SJCRH30 (cell line): Measurements from ENCODE around the gene EXOC6B. TPM values are rescaled to one million over a fixed set of nuclear protein-coding genes. Genes with fewer than 3 reads are reported as not detected.
A peak's percentile ranks its signal among the peaks of the same experiment; 100 is the strongest.

Experiments
- DNase-seq, 2 experiments: peaks; one replicate each; pipeline ENCODE4 v3.0.0-alpha.2; 2015 to 2020
- H3K27ac ChIP-seq: fragments of 250-450 bp; sonication (Bioruptor Pico); 2 replicates; pipeline ENCODE4 v1.5.1; 2020; ENCODE audit warnings: mild to moderate bottlenecking, moderate library complexity
- H3K27me3 ChIP-seq: fragments of 250-450 bp; sonication (Bioruptor Pico); 2 replicates; pipeline ENCODE4 v1.5.1; 2020; ENCODE audit warnings: mild to moderate bottlenecking, moderate library complexity
- H3K36me3 ChIP-seq: fragments of 250-450 bp; sonication (Bioruptor Pico); 2 replicates; pipeline ENCODE4 v1.5.1; 2020; ENCODE audit warnings: mild to moderate bottlenecking, moderate library complexity
- H3K4me1 ChIP-seq: fragments of 250-450 bp; sonication (Bioruptor Pico); 2 replicates; pipeline ENCODE4 v1.5.1; 2020; ENCODE audit warnings: mild to moderate bottlenecking, moderate library complexity
- H3K4me3 ChIP-seq: fragments of 250-450 bp; sonication (Bioruptor Pico); 2 replicates; pipeline ENCODE4 v1.5.1; 2020; ENCODE audit warnings: mild to moderate bottlenecking, moderate library complexity
- H3K9me3 ChIP-seq: fragments of 250-450 bp; sonication (Bioruptor Pico); replicated peaks from 2 replicates; pipeline ENCODE4 v1.5.1; 2020; ENCODE audit warnings: mild to moderate bottlenecking, moderate library complexity
- total RNA-seq: library from RNA; depleted of rRNA; stranded (reverse); fragments of >200 nt; shearing (Covaris generic); gene quantifications from 2 replicates; pipeline ENCODE4 v1.2.3, GENCODE V29; 2014

EXOC6B gene
- total RNA-seq, 1 experiment from 2014 or later: 24.8 TPM

DNA sequence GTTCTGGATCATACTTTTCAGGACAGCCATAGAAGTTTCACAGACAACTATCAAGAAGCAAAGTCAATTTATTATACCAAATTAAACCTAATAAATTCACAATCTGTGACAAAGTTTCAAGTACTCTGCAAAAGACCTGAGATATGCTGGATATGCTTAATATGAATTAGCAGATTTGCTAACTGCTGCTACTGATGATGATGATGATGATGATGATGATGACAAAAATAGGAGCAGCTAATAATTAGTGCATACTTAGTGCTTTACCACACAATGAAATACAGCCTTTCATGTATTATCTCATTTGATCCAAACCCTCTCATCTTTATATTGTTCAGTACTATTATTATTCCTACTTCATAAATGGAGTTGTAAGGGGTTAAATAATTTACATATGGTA lies 462.4 kb downstream of the EXOC6B start:
- H3K9me3 ChIP-seq: no peaks in the 10 kb centered on the region
- no peak overlapping the region for H3K27ac ChIP-seq
- peaks cover 4% of the 10 kb centered on the region; the same call in 1 of the 2 replicates for H3K4me1 ChIP-seq
- no peak for DNase-seq
- H3K36me3 ChIP-seq: no peaks in the 10 kb centered on the region
- H3K4me3 ChIP-seq: no peak overlapping the region
- no peaks in the 10 kb centered on the region for H3K27me3 ChIP-seq

DNA sequence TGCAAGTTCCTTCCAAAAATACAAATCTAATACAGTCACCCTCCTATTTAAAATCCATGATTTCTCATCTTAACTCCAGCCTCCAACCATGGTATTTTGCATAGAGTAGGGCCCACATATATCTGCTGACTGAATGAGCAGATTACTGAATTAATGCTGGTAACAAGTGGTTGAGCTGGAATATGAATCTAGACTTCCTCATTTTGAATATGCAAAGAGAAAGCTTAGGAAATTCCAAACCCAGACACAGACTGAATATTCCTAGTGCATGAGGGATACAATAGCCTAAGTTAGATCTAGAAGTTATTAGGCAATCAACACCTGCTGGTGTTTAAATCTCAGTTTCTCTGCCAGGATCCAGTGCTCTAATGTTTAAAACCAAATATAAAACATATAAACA lies 463.1 kb downstream of the EXOC6B start:
- Histone ChIP-seq H3K4me1 (peaks cover 4% of the 10 kb centered on the region; the same call in 1 of the 2 replicates), H3K9me3 (no peaks in the 10 kb centered on the region), H3K36me3 (no peaks in the 10 kb centered on the region), H3K27ac (no peak overlapping the region), H3K4me3 (no peak overlapping the region), H3K27me3 (no peaks in the 10 kb centered on the region)
- no peak for DNase-seq

DNA sequence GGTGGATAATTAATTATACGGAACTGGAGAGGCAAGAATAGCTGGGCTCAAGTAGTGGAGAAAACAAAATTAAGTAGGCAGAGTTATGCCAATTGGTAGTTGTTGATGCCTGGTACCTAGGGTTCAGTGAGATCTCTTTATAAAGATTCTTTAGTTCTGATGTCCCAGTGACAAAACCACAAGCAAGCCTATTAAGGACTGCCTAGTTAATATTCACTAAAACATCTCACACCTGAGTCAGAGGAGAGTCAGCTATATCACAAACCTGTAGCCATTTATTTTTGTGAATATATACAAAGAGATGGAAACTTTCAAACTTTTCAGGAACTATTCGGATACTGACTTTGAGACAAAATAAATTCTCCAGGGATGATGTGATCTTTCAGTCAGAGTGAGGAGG lies 464.3 kb downstream of the EXOC6B start:
- Histone ChIP-seq H3K4me1 (no peaks in the 10 kb centered on the region), H3K4me3 (no peak overlapping the region), H3K27me3 (no peaks in the 10 kb centered on the region), H3K9me3 (no peaks in the 10 kb centered on the region), H3K36me3 (no peaks in the 10 kb centered on the region), H3K27ac (no peak overlapping the region)
- DNase-seq: no peak

DNA sequence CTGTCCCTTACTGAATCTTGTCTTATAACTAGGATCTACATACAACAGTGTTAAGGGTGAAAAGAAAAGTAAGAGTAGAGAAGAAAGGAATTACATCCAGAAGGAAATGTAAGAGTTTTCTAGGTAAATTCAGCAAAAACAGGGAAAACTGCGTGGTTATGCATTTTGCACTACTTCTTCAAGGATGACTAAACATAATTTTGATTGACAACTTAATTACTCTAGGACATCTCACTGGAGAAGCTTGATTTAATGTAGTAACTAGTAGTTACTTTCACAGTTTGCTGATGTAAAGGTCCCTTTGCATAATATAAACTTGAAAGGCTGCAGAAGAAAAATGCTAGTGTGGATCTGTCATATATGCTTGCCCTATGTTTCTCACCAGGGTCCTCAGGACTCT lies 464.8 kb downstream of the EXOC6B start:
- no peak for DNase-seq
- H3K27me3 ChIP-seq: no peaks in the 10 kb centered on the region
- H3K27ac ChIP-seq: no peak overlapping the region
- H3K4me1 ChIP-seq: no peaks in the 10 kb centered on the region
- no peaks in the 10 kb centered on the region for H3K36me3 ChIP-seq
- no peak overlapping the region for H3K4me3 ChIP-seq
- no peaks in the 10 kb centered on the region for H3K9me3 ChIP-seq

DNA sequence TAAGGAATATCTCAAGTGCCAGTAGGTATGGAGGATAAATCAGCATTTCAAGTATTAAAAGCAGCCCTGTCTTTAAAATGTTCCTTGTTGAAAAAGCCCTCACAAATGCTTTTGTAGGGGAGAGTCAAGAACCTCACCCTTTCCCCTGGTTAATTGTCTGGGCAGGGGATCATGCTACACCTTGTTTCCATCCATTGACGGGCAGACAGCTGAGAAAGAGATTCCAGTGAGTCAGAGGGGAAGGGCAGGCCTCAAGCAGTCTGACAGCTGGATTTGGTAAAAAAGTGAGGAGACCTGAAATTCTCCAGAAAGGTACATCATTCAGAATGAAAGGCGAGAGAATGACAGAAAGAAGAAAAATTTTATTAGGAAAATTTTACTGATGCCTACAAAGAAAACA lies 475.0 kb downstream of the EXOC6B start:
- Histone ChIP-seq H3K27ac (no peak overlapping the region), H3K4me3 (no peak overlapping the region), H3K4me1 (no peaks in the 10 kb centered on the region), H3K27me3 (no peaks in the 10 kb centered on the region), H3K9me3 (no peaks in the 10 kb centered on the region), H3K36me3 (no peaks in the 10 kb centered on the region)
- DNase-seq: peak in 1 of 2 experiments; percentile 12

DNA sequence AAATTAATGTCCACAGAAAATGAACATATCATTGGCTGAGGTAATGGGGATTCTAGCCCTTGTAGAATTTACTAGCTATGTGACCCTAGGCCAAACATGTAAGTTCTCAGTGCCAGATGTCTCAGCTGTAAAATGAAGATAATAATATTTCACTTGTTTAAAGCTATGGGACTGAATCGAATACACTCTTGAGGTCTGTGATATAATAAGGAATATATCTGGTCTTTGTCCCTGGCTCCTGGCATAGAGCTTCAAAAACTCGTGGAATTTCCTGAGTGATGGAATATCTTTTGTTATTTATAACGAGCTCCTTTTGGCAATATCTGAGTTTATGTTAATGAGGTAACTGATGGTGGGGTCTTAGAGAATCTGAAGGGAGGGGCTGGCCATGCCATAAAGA lies 476.8 kb downstream of the EXOC6B start:
- H3K4me1 ChIP-seq: no peaks in the 10 kb centered on the region

DNA sequence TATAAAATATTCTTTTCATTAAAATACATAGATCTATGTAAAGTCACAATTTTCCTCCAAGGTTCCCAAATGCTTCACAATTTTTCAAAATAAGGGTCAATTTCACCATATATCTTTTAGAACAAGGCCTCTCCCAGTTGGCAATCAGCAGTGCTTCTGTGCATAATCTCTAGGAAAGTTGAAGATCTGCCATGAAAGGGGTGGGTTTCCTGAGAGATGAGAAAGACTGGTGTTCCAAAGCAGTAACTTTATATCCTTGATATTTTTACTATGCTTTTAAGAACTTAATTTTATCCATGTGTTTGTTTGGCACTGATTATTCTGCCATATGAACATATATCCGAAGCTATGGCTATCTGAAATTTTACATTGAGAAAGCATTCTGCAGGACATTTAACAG lies 478.8 kb downstream of the EXOC6B start:
- H3K4me1 ChIP-seq: no peaks in the 10 kb centered on the region
- no peak overlapping the region for H3K4me3 ChIP-seq
- no peaks in the 10 kb centered on the region for H3K36me3 ChIP-seq
- H3K27me3 ChIP-seq: no peaks in the 10 kb centered on the region
- no peak for DNase-seq
- H3K27ac ChIP-seq: no peak overlapping the region
- no peaks in the 10 kb centered on the region for H3K9me3 ChIP-seq

More for the DNA sequence above, 476.8 kb downstream of the EXOC6B start:
- H3K36me3 ChIP-seq: no peaks in the 10 kb centered on the region
- H3K27ac ChIP-seq: no peak overlapping the region
- no peaks in the 10 kb centered on the region for H3K9me3 ChIP-seq
- no peak overlapping the region for H3K4me3 ChIP-seq
- no peaks in the 10 kb centered on the region for H3K27me3 ChIP-seq
- DNase-seq: no peak

DNA sequence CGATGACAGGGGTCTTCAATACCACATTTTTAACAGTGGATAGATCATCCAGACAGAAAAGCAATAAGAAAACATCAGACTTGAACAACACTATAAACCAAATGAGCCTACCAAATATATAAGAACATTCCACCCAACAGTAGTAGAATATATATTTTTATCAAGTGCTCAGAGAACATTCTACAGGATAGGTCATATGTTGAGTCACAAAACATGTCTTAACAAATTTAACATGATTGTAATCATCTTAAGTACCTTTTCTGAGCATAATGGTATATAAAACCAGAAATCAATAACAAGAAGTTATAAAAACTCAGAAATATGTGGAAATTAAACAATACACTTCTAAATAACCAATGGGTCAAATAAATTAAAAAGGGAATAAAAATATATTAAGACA lies 484.2 kb downstream of the EXOC6B start:
- no peaks in the 10 kb centered on the region for H3K27me3 ChIP-seq
- H3K4me3 ChIP-seq: no peak overlapping the region
- no peak for DNase-seq
- no peaks in the 10 kb centered on the region for H3K9me3 ChIP-seq
- no peaks in the 10 kb centered on the region for H3K36me3 ChIP-seq
- no peaks in the 10 kb centered on the region for H3K4me1 ChIP-seq
- no peak overlapping the region for H3K27ac ChIP-seq

DNA sequence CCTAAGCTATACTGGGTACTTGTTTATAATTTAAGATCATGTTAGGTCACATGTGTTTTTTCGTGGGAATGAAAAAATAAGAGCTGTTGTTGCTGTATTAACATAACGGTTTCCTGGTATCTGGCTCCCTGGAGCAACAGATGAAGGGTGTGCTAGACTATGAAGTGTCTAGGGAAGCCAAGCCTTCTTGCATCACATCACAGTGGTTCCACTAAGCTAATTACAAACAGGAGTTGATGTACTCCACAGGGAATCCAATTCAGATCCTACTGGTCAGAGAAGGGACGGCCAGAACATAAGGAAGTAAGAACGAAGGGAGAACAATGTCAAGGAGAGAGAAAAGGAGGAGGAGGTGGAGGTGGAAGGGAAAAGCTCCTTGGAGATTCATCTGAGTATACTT lies 485.2 kb downstream of the EXOC6B start:
- H3K4me1 ChIP-seq: no peaks in the 10 kb centered on the region; the same call in none of the 2 replicates
- no peaks in the 10 kb centered on the region for H3K27me3 ChIP-seq
- no peak for DNase-seq
- H3K27ac ChIP-seq: no peak overlapping the region
- no peaks in the 10 kb centered on the region for H3K36me3 ChIP-seq
- H3K9me3 ChIP-seq: no peaks in the 10 kb centered on the region
- no peak overlapping the region for H3K4me3 ChIP-seq

DNA sequence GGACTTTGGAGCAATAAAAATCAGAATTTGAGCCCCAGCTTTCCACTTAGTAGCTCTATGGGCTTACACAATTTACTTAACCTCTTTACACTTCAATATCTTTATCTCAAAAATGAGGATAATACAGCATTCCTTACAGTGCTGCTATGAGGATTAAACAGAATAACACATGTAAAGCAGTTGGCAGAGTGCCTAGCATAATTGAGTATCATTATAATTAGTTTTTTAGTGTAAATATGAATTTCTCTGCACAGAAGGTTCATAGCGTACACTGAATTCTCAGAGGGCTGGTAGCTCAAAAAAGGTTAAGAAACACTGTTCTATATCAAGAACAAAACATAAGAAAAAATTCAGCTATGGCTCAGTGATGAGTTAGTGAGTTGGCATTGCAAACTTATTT lies 487.8 kb downstream of the EXOC6B start:
- H3K27me3 ChIP-seq: no peaks in the 10 kb centered on the region
- H3K27ac ChIP-seq: no peak overlapping the region

DNA sequence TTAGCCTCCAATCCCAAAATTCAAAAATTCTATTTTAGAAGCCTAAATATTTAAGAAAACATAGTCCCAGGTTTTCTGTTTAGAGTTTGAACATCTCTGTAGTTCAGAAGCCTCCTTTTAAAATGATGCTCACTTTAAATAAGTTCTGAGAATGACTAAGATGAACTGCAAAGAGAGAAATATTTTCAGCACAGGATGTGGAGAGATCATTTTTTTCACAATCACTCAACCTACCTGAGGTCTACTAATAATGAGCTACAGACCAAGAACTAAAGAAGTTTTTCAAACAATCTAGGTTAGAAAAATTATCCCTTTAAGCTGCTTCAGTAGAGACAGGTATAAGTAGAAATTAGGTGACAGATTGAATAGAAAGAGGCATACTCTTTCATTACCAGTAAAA lies 493.1 kb downstream of the EXOC6B start:
- H3K27ac ChIP-seq: no peak overlapping the region
- no peaks in the 10 kb centered on the region for H3K9me3 ChIP-seq
- H3K4me3 ChIP-seq: no peak overlapping the region
- no peaks in the 10 kb centered on the region for H3K36me3 ChIP-seq
- DNase-seq: no peak
- no peaks in the 10 kb centered on the region for H3K27me3 ChIP-seq
- peaks cover 8% of the 10 kb centered on the region for H3K4me1 ChIP-seq

More for the DNA sequence above, 487.8 kb downstream of the EXOC6B start:
- Histone ChIP-seq H3K36me3 (no peaks in the 10 kb centered on the region), H3K4me1 (peaks cover 8% of the 10 kb centered on the region), H3K9me3 (no peaks in the 10 kb centered on the region), H3K4me3 (no peak overlapping the region)
- no peak for DNase-seq

DNA sequence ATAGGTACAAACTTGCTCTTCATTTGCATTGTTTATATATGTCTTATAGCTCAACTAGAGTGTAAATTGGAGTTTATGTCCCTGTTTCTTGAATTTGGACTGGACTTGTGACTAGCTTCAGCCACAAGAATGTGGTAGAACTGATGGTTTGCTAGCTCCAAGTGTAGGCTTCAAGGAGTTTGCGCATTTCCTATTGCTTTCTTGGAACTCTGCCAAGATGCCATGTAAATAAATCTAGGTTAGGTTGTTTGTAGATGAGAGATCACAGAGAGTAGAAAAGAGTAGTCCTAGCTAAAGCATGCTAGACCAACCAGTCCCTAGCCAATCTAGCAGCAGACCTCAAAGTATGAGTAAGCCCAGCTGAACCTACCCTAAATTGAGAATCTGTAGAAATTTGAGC lies 495.2 kb downstream of the EXOC6B start:
- H3K27me3 ChIP-seq: no peaks in the 10 kb centered on the region
- no peaks in the 10 kb centered on the region for H3K9me3 ChIP-seq
- no peak overlapping the region for H3K4me3 ChIP-seq
- DNase-seq: peak in 1 of 2 experiments; percentile 17
- peaks cover 8% of the 10 kb centered on the region; the same call in 1 of the 2 replicates for H3K4me1 ChIP-seq
- H3K27ac ChIP-seq: no peak overlapping the region
- H3K36me3 ChIP-seq: no peaks in the 10 kb centered on the region

DNA sequence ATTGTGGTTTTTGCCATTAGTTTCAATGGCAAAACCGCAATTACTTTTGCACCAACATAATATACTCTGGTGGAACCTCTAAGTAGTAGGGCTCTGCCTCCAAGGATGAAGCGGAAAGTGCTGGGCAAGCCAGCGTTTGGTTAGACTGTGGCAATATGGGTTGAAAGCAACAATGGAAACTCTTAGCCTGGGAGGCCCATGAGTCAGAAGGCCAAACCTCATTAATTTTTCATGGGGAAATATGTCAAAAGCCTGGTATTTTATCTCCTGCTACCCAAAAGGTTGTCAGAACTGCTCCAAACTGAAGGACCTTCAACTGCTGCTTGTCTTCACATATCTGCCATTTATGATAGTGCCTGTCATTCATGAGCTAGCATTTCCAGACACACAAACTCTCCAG lies 499.1 kb downstream of the EXOC6B start:
- no peaks in the 10 kb centered on the region for H3K4me1 ChIP-seq
- DNase-seq: peak in 1 of 2 experiments; percentile 29
- no peaks in the 10 kb centered on the region for H3K9me3 ChIP-seq
- no peak overlapping the region for H3K27ac ChIP-seq
- no peaks in the 10 kb centered on the region for H3K36me3 ChIP-seq
- no peak overlapping the region for H3K4me3 ChIP-seq
- H3K27me3 ChIP-seq: no peaks in the 10 kb centered on the region

DNA sequence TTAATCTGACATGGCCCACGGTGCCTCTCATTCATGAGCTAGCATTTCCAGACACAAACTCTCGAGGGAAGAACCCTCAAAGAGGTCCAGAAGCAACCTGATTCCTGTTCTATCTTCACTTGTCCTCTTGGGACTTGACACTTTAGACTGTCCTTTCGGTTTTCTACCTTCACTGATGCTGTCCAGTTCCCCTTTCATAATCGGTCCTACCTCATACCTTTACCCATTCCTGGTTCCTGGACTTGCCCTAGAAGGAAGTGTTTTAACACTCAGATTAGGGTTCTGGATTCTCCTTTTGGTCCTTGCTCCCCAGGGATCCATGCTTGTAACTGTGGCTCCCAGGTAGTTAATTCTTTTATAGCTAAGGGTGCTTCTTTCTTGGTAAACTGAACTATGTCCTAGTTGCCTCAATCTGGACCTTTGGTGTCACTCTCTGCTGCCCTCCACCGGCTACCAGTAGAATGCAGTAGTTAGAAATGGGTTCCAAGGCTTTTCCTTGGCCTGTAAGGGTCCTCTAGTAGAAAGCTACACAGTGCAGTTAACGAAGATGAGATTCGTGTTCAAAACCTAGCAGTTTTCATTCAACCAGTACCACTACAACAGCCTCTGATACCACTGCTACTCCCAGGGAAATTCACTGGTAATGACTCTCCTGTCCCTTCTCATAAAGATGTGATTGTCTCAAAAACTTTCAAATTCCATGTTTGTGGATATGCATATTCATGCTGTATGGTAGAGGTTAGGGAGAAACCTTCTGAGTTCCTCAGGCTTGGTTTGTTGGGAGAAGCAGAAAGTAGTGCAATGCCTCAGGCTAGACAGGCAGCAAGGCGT lies 500.0 kb downstream of the EXOC6B start:
- H3K4me3 ChIP-seq: no peak overlapping the region
- H3K36me3 ChIP-seq: no peaks in the 10 kb centered on the region
- H3K9me3 ChIP-seq: no peaks in the 10 kb centered on the region
- H3K27ac ChIP-seq: no peak overlapping the region
- peak in 1 of 2 experiments; percentile 49 for DNase-seq
- H3K27me3 ChIP-seq: no peaks in the 10 kb centered on the region
- no peaks in the 10 kb centered on the region for H3K4me1 ChIP-seq

DNA sequence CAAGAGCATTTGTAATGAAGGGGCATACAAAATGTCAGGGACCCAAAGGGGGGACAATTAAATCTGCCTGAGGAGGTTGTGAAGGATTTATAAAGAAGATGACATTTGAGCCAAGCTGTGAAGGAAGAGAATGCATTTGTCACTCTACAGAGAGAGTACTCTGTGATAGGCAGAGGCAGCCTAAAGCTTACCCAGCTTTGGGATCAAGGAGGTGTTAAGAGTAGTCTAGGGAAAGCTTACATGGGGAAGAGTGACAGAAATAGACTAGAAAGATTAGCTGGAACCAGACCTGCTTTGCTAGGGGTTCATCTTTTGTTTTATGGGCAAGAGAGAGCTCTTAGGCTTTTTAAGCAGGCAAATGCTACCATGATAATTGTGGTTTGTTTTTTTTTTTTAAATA lies 509.1 kb downstream of the EXOC6B start:
- H3K27ac ChIP-seq: no peak overlapping the region
- H3K27me3 ChIP-seq: no peaks in the 10 kb centered on the region
- DNase-seq: no peak
- no peaks in the 10 kb centered on the region for H3K36me3 ChIP-seq
- no peaks in the 10 kb centered on the region for H3K9me3 ChIP-seq
- H3K4me3 ChIP-seq: no peak overlapping the region
- H3K4me1 ChIP-seq: no peaks in the 10 kb centered on the region

DNA sequence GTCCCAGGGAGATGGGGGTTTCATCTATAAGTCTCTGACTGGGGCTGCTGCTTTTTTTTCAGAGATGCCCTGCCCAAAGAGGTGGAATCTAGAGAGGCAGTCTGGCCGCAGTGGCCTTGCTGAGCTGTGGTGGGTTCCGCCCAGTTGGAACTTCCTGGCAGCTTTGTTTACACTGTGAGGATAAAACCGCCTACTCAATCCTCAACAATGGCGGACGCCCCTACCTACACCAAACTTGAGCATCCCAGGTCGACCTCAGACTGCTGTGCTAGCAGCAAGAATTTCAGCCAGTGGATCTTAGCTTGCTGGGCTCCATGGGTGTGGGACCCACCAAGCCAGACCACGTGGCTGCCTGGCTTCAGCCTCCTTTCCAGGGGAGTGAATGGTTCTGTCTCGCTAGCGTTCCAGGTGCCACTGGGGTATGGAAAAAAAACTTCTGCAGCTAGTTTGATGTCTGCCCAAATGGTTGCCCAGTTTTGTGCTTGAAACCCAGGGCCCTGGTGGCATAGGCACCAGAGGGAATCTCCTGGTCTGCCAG lies 525.6 kb downstream of the EXOC6B start:
- H3K9me3 ChIP-seq: no peaks in the 10 kb centered on the region; the same call in 1 of the 2 replicates

More for the DNA sequence above, 525.6 kb downstream of the EXOC6B start:
- Histone ChIP-seq H3K36me3 (no peaks in the 10 kb centered on the region), H3K4me1 (no peaks in the 10 kb centered on the region), H3K27ac (no peak overlapping the region), H3K4me3 (no peak overlapping the region), H3K27me3 (no peaks in the 10 kb centered on the region)
- no peak for DNase-seq
